Stomach (tissue), 9 donors: Measurements from ENCODE around the gene ANXA9. TPM values are rescaled to one million over a fixed set of nuclear protein-coding genes. Genes with fewer than 3 reads are reported as not detected.

Source experiments
- DNase-seq, 2 donors: peaks; one replicate each; pipeline versions ENCODE4 v3.0.0 to v3.0.0-alpha.2; 2013 to 2019
- H3K27ac ChIP-seq, 5 donors: fragments of 200-600 bp in 4 of 5; sonication (generic) in 4 of 5; one replicate each; pipeline ENCODE4 v1.5.1; 2013 to 2019; ENCODE audit warnings: mild to moderate bottlenecking in 1 of 5, moderate library complexity in 1 of 5
- H3K27me3 ChIP-seq, 3 donors: fragments of 200-600 bp; sonication (generic); one replicate each; pipeline ENCODE4 v1.5.1; 2017 to 2019; ENCODE audit warnings: mixed run types in 1 of 3
- H3K36me3 ChIP-seq, 4 donors: fragments of 200-600 bp; sonication (generic); 1 replicate in 3 of 4; 2 replicates in 1 of 4; pipeline ENCODE4 v1.5.1; 2016 to 2019
- H3K4me1 ChIP-seq, 4 donors: fragments of 200-600 bp; sonication (generic); one replicate each; pipeline ENCODE4 v1.5.1; 2016 to 2019
- H3K4me3 ChIP-seq, 4 donors: fragments of 200-600 bp; sonication (generic) in 3 of 4; one replicate each; pipeline ENCODE4 v1.5.1; 2016 to 2019; ENCODE audit warnings: mild to moderate bottlenecking in 1 of 4
- H3K9me3 ChIP-seq, 4 donors: fragments of 200-600 bp; sonication (generic); one replicate each; pipeline ENCODE4 v1.5.1; 2016 to 2019
- CTCF ChIP-seq, 7 experiments: fragments of 450-650 bp in 4 of 7; fragments of 200-600 bp in 3 of 7; sonication (generic) in 3 of 7; IDR thresholded peaks; one replicate each; pipeline ENCODE4 v1.5.1; 2016 to 2019; ENCODE audit warnings: antibody characterized with exemption in 7 of 7, control low read depth in 2 of 7, mild to moderate bottlenecking in 1 of 7
- EP300 ChIP-seq: sonication (generic); formaldehyde crosslinking; IDR thresholded peaks from one replicate; pipeline ENCODE4 v1.6.1; 2017; ENCODE audit warnings: antibody characterized with exemption
- POLR2A ChIP-seq, 4 donors: fragments of 450-650 bp; IDR thresholded peaks; one replicate each; pipeline ENCODE4 v1.6.1; 2016; ENCODE audit warnings: antibody characterized with exemption in 4 of 4, control low read depth in 2 of 4, mild to moderate bottlenecking in 1 of 4, moderate library complexity in 1 of 4
- POLR2AphosphoS5 ChIP-seq, 3 donors: sonication (generic); formaldehyde crosslinking; IDR thresholded peaks; one replicate each; pipeline ENCODE4 v1.6.1; 2016; ENCODE audit warnings: antibody characterized with exemption in 3 of 3
- WGBS, 5 donors: extraction: QIAGEN DNeasy Blood & Tissue Kit in 3 of 5; methylation state at CpG; one replicate each; pipeline versions ENCODE4 v1.1.5 to v1.1.7; 2013 to 2018; 5-methylcytosine and 5-hydroxymethylcytosine counted together
- intact Hi-C: fragments of 100-400 bp; cut with DNase I; formaldehyde crosslinking; loops from one replicate; pipeline ENCODE4 v1.15.1; 2023; ENCODE audit warnings: low total_unique reads
- polyA plus RNA-seq, 3 donors: library from polyadenylated mRNA; stranded (reverse); fragments of 200-250 nt; gene quantifications; one replicate each; pipeline ENCODE4 v1.2.3, GENCODE V29; 2013
- total RNA-seq, 5 donors: library from RNA; depleted of rRNA; stranded (reverse); fragments of >200 nt; gene quantifications; one replicate each; pipeline versions ENCODE4 v1.1.0 to v1.2.3, GENCODE V29; 2014 to 2016
- donor health status: healthy with polysubstance abuse.
- donor health status: Bipolar disorder and iron deficiency.
- donor health status: healthy.

Gene ANXA9
- total and polyA plus RNA-seq, 8 donors, result 0.44 to 0.63 (median 0.46) TPM; not detected in 5

- Histone ChIP-seq H3K27me3 (no peaks in the 10 kb centered on the region), H3K4me1 (peaks cover 60 to 89% (median 81%) of the 10 kb centered on the region in 4 donors)
Observed at GRCh38 chr1:150974580-150975478, 7.3 kb upstream of the ANXA9 start, which contains the start of gene CERS2. CERS2 (minus strand) TSS chr1:150974835; CDS start chr1:150969090, 5,745 bp downstream.

GRCh38 chr1:150976401-150976821 is 5.7 kb upstream of the ANXA9 start:
- WGBS, 5 donors, result 83 to 92% (median 86%) methylated on average over 9 of the region's 9 CpGs
- intact Hi-C loops, result no loop called here
- no peak overlapping the region for H3K4me3 ChIP-seq

More at GRCh38 chr1:150974580-150975478, 7.3 kb upstream of the ANXA9 start, which contains the start of gene CERS2:
- WGBS, 5 donors, result 10 to 24% (median 14%) methylated on average over 35 to 104 of the region's 106 CpGs
- peak; percentile 87 to 96 for DNase-seq
- no peaks in the 10 kb centered on the region for H3K36me3 ChIP-seq
- H3K9me3 ChIP-seq, result no peaks in the 10 kb centered on the region
- TF ChIP-seq POLR2AphosphoS5 (IDR thresholded peaks at IDR 0.05), result peak in 1 of 3 donors; percentile 41
- no peak for TF ChIP-seq POLR2A (IDR thresholded peaks at IDR 0.05)
- intact Hi-C loops, result no loop called here
- peak within 1 kb of the TSS; percentile 91 to 99 (median 91) for H3K27ac ChIP-seq
- H3K4me3 ChIP-seq, result peak within 1 kb of the TSS; percentile 80 to 97 (median 93)

GRCh38 chr1:150976879-150977694 is 5.0 kb upstream of the ANXA9 start:
- intact Hi-C loops, result no loop called here
- H3K4me1 ChIP-seq, result peaks cover 50 to 86% (median 79%) of the 10 kb centered on the region in 4 donors
- no peaks in the 10 kb centered on the region for H3K36me3 ChIP-seq
- H3K4me3 ChIP-seq, result no peak overlapping the region
- peak overlapping the region; percentile 52 to 99 (median 91) for H3K27ac ChIP-seq
- 15 to 43% (median 24%) methylated on average over 9 to 11 of the region's 11 CpGs for WGBS, 5 donors
- peak; percentile 89 to 90 for DNase-seq
- H3K9me3 ChIP-seq, result no peaks in the 10 kb centered on the region
- TF ChIP-seq POLR2AphosphoS5 (IDR thresholded peaks at IDR 0.05) (peak; percentile 63 to 87 (median 71)), CTCF (IDR thresholded peaks at IDR 0.05) (no peak)
- H3K27me3 ChIP-seq, result no peaks in the 10 kb centered on the region

More at GRCh38 chr1:150976401-150976821, 5.7 kb upstream of the ANXA9 start:
- Histone ChIP-seq H3K4me1 (peaks cover 52 to 86% (median 79%) of the 10 kb centered on the region in 4 donors), H3K9me3 (no peaks in the 10 kb centered on the region), H3K27ac (peak overlapping the region; percentile 52 to 99 (median 91)), H3K36me3 (no peaks in the 10 kb centered on the region), H3K27me3 (no peaks in the 10 kb centered on the region)
- no peak for DNase-seq
- TF ChIP-seq EP300 (no peak), POLR2A (IDR thresholded peaks at IDR 0.05) (no peak), POLR2AphosphoS5 (IDR thresholded peaks at IDR 0.05) (no peak), CTCF (IDR thresholded peaks at IDR 0.05) (no peak)

- 12 to 19% (median 15%) methylated on average over 23 of the region's 23 CpGs for WGBS, 5 donors
- no peak for TF ChIP-seq POLR2A (IDR thresholded peaks at IDR 0.05)
- TF ChIP-seq CTCF (IDR thresholded peaks at IDR 0.05), result peak in 5 of 7 experiments; percentile 95 to 100 (median 98)
- TF ChIP-seq POLR2AphosphoS5 (IDR thresholded peaks at IDR 0.05), result peak in 2 of 3 donors; percentile 24 to 67
- Histone ChIP-seq H3K4me3 (peak overlapping the region; percentile 14 to 25 (median 20)), H3K4me1 (peaks cover 40 to 77% (median 68%) of the 10 kb centered on the region in 4 donors), H3K27ac (peak overlapping the region; percentile 11 to 99 (median 59)), H3K36me3 (no peaks in the 10 kb centered on the region), H3K27me3 (no peaks in the 10 kb centered on the region), H3K9me3 (no peaks in the 10 kb centered on the region)
- peak; percentile 93 to 96 for DNase-seq
- intact Hi-C loops, result no loop called here
Observed at GRCh38 chr1:150979092-150980056, 2.7 kb upstream of the ANXA9 start.
